GM18507 (cell line): ENCODE results near the gene CSTA.

Experiments
- DNase-seq: peaks from one replicate; pipeline ENCODE4 v3.0.0; 2011; ENCODE audit warnings: low read depth; ENCODE audit not compliant: insufficient read length; ENCODE audit errors: extremely low spot score
- FAIRE-seq: peaks from 2 replicates; lab custom pipeline; 2011; peaks lifted over from hg19 to GRCh38; lab: Jason Lieb, UNC

Gene CSTA

GRCh38 chr3:122316368-122316767 lies 8.7 kb upstream of the CSTA start:
- DNase-seq: no peak
- FAIRE-seq: no peak

DNA sequence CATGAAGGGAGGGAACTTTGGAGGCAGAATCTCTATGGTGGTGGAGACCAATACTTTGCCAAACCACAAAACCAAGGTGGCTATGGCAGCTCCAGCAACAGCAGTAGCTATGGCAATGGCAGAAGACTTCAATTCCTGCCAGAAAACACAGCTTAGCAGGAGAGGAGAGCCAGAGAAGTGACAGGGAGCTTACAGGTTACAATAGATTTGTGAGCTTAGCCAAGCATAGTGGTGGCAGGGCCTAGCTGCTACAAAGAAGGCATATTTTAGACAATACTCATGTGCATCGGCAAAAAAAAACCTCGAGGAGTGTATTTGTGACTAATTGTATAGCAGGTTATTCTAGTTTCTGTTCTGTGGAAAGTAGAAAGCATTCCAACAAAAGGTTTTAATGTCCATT lies 6.4 kb upstream of the CSTA start:
- FAIRE-seq (no peak), DNase-seq (no peak)

DNA sequence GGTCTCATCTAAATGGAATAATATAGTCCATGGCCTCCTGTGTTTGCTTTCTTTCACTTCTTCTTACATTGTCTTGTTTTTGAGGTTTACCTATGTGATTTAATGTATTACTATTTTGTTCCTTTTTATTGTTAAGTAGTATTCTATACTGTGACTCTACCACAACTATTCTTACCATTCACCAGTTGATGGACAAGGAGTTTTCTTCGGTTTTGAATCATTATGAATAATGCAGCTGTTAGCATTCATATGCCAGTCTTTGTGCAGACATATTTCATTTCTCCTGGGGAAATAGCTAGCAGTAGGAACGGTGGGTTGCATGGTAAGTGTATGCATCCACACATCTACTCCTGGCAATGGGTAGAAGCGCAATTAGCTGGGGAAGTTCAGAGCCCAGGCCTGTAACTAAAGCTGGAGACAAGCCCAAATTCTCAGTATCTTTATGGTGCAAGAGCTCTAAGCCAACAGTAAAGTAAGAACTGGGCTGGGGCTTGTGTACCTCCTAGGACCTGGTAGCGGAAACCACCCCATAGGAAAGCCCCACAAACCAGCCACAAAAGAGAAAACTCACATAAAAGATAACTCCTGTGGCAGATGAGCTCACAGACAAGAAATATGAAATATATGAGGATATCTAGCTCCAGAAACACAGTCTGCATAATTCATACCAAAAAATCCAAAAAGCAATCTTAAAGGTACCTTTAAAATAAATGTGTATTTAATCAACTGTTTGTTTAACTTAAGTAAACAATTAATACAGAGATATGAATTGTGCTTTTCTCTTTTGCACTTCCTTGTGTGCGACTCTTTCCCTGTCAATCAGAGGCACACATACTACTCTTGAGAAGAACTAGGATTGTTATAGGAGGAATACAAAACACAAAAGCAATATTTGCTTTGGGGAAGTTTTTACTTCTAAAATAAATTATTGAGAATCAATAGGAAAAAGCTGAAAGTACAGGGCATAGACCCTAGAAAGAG lies 2.7 kb upstream of the CSTA start:
- DNase-seq (no peak), FAIRE-seq (peak; percentile 78)

GRCh38 chr3:122325769-122326168 lies 721 bp downstream of the CSTA start:
- peak; percentile 36 for FAIRE-seq
- DNase-seq: no peak

- DNase-seq: no peak
- no peak for FAIRE-seq
These were observed 6.8 kb downstream of the CSTA start for GRCh38 chr3:122331886-122332285.

DNA sequence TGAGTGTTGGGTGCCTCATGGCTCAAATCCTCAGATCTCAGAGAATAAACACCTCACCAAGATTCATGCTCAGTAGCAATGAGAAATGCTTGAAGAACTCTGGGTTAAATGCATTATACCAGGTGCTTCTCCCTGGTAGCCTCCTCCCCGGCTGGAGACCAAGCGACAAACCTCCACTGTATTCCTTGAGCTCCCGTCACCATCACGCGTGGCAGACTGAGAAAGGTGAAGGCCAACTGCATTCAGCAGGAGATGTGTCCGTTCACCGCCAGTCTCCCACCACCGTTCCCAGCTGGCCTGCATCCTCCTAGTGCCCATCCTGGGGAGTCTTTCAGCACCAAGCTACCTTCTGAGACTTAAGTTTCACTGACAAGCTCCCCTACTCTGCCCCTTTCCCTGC lies 7.5 kb downstream of the CSTA start:
- FAIRE-seq (no peak), DNase-seq (no peak)

DNA sequence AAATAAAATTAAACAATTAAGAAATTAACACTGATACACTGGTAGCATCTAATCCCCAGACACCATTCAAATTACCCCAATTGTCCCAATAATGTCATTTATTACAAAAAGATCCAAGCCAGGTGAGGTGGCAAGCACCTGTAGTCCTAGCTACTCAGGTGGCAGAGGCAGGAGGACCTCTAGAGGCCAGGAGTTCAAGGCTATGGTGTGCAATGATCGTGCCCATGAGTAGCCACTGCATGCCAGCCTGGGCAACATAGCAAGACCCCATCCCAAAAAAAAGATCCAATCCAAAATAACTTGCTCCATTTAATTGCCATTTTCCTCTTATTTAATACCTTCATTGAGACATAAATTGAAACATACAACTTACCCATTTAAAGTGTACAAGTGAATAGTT lies 17.8 kb downstream of the CSTA start:
- no peak for FAIRE-seq
- DNase-seq: no peak

- DNase-seq (no peak), FAIRE-seq (no peak)
These were observed 18.6 kb downstream of the CSTA start for GRCh38 chr3:122343654-122344053.

- DNase-seq: no peak
- no peak for FAIRE-seq
These were observed 24.1 kb downstream of the CSTA start for GRCh38 chr3:122349171-122349570.

GRCh38 chr3:122350814-122351418 lies 25.9 kb downstream of the CSTA start:
- no peak for FAIRE-seq
- no peak for DNase-seq

GRCh38 chr3:122351612-122352011 lies 26.6 kb downstream of the CSTA start:
- no peak for FAIRE-seq

GRCh38 chr3:122353215-122353614 lies 28.2 kb downstream of the CSTA start:
- FAIRE-seq (no peak), DNase-seq (no peak)

More at GRCh38 chr3:122351612-122352011, 26.6 kb downstream of the CSTA start:
- DNase-seq: no peak

DNA sequence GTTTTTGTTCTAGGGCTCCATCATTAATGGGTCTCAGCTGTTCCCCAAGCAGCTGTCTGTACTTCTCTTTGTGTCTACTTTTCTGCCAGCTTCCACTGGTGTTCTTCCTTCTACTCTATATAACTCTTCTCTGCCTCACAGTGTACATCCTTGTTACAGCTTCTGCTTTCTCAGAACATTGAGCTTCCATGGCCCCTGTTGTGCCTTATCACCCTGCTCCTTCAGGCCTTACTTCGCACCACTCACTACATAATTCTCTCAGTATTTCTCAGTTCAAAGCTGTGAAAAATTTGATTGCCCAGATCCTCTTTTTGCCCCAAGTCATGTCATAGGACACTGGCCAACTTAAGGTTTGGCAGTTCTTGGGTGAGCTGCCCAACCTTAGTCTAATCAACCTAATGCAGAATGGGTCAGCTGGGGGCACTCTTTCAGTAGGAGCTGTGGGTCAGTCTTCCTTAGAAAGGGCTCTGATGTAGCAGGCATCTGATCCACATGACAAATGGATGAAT lies 28.9 kb downstream of the CSTA start:
- FAIRE-seq: no peak
- DNase-seq: no peak

GRCh38 chr3:122355612-122356011 lies 30.6 kb downstream of the CSTA start:
- FAIRE-seq (no peak), DNase-seq (no peak)

- DNase-seq: no peak
- peak; percentile 12 for FAIRE-seq
These were observed 31.4 kb downstream of the CSTA start for GRCh38 chr3:122356402-122356801.

DNA sequence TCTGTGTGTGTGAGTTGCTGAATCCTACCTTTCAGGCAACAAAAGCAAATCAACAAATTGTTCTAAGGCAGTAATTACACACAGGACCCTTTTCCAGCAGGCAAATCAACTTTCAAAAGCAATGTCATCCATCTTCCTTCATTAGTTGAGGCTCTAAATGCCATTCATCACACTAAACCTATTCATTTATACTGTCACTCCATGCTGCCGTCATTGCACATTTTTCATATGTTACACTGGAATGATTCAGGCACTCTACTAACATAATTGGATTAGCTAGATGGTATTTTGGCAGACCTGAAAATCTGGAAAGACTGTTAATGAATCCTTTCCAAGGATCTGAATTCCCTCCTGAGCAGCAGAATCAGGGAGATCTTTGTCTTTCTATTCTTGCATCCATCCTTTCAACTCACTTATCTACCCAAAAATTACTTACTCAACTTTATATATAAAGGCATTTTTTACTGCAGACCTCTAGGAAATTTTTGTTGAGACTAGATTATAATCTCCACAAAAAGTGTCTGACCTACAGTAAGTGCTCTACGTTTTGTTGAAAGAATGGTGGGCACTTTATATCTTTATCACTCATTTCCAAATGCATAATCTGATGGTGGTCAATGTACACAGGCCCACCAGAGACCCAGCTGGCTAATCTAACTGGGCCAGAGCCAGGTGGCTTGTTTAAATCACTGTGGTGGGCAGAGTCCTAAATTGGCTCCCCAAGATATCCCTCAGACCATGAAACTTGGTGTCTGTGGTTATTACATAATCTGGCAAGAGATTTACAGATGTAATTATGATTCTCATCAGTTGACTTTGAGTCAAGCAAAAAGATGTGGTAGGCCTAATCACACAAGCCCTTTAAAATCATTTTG lies 33.0 kb downstream of the CSTA start:
- FAIRE-seq: no peak
- no peak for DNase-seq

- no peak for DNase-seq
- no peak for FAIRE-seq
These were observed 33.6 kb downstream of the CSTA start for GRCh38 chr3:122358703-122359032.

DNA sequence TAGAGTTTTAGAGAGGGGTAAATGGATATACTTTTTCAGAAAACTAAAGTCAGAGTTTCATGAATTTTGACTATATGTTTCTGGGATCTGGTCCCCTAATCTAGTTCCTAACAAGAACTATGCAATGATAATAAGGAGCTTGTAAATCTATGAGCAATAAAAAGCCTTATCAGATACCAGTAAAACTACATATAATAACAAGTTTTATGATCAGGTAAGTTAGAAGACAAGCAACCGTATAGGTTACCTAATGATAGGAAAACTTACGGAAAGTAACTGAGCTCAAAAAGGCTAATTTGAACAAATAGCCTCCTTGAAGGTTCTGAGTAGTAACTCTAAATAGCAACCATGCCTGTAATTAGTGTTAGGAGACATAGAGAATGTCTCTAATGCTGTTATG lies 37.0 kb downstream of the CSTA start:
- no peak for DNase-seq
- no peak for FAIRE-seq

- DNase-seq (no peak), FAIRE-seq (no peak)
These were observed 39.4 kb downstream of the CSTA start for GRCh38 chr3:122364490-122364889.

- DNase-seq (no peak), FAIRE-seq (peak; percentile 26)
These were observed 40.0 kb downstream of the CSTA start for GRCh38 chr3:122365073-122365472.
